Astrocyte of the spinal cord (primary cell): ENCODE results near the gene SESN2.

Source experiments
- DNase-seq: peaks from one replicate; pipeline ENCODE4 v3.0.0; 2011; ENCODE audit warnings: low read depth, low spot score
- H3K4me3 ChIP-seq: 2 replicates; pipeline ENCODE4 v1.5.1; 2011; ENCODE audit warnings: low read depth, mild to moderate bottlenecking, low read length, moderate library complexity
- in situ Hi-C: cut with HindIII; loops from 2 replicates; pipeline ENCODE4 v1.10.0; 2017; ENCODE audit warnings: low sequenced_read_pairs
- TF ChIP-seq, protein P1 (sequence below): IDR thresholded peaks from 2 replicates; pipeline ENCODE4 v1.5.1; 2012; ENCODE audit warnings: low read depth, mild to moderate bottlenecking, low read length, inconsistent platforms

Gene SESN2

DNA sequence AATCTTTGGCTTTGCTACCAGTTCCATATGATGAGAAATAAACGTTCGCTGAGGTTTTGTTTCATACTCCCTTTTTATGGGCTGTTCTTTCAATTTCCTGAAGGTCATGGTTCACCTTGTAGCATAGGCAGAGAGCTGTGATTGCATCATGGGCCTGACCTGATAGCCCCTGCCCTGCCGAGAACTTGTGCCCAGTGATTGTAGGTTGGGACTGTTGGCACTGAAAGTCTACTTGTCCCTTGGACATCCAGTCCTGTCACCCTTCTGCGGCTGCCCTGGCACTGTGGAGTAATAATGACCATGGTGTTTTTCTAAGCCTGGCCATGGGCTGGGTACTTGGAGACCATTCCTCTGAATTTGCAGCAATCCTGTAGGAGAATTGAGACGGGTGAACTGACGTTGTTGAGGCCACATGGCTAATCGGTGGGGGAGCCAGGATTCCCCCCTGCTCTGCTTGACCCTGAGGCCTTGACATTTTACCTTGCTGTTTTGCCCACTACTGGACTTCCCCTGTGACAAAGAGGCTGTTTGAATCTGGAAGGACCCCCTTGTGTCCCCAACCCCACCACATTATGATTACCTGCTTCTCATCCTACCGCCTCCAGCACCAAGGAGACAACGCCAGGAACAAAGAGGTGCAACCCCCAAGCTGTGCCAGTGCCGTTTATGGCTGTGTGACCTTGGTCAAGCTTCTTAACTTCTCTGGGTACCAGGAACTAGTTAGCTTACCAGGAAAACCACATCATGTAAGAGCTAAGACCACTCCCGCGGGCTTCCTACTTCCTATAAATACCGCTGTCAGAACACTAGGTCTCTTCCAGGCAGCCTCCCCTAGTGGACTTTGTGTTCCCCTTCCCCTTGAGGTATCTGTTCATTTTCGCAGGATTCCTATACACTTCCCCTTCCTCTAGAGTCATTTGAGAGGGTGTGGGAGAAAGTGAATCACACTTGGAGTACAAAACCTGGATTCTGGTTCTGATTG lies 23.4 kb downstream of the SESN2 start:
- in situ Hi-C loops = no loop called here
- TF ChIP-seq, protein P1, sequence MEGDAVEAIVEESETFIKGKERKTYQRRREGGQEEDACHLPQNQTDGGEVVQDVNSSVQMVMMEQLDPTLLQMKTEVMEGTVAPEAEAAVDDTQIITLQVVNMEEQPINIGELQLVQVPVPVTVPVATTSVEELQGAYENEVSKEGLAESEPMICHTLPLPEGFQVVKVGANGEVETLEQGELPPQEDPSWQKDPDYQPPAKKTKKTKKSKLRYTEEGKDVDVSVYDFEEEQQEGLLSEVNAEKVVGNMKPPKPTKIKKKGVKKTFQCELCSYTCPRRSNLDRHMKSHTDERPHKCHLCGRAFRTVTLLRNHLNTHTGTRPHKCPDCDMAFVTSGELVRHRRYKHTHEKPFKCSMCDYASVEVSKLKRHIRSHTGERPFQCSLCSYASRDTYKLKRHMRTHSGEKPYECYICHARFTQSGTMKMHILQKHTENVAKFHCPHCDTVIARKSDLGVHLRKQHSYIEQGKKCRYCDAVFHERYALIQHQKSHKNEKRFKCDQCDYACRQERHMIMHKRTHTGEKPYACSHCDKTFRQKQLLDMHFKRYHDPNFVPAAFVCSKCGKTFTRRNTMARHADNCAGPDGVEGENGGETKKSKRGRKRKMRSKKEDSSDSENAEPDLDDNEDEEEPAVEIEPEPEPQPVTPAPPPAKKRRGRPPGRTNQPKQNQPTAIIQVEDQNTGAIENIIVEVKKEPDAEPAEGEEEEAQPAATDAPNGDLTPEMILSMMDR = no peak
- DNase-seq = no peak
- H3K4me3 ChIP-seq = no peak overlapping the region

DNA sequence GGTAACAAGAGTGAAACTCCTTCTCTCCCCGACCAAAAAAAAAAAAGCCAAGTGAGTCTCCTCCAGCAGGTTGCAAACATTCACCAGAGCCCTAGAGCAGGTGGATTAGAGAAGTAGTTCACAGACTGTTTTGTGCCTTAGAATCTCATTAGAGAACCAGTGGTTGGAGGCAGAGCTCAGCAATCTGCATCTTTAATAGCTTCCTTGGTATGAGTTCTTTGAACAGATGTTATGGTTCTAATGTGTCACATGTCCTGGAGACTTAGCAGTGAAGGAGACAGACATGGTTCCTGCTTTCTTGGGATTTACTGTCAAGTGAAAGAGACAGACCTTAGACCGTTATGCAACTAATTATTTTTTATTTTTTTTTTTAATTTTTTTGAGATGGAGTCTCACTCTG lies 26.8 kb downstream of the SESN2 start:
- H3K4me3 ChIP-seq = no peak overlapping the region
- no peak for DNase-seq
- in situ Hi-C loops = no loop called here
- TF ChIP-seq, protein P1 = no peak

DNA sequence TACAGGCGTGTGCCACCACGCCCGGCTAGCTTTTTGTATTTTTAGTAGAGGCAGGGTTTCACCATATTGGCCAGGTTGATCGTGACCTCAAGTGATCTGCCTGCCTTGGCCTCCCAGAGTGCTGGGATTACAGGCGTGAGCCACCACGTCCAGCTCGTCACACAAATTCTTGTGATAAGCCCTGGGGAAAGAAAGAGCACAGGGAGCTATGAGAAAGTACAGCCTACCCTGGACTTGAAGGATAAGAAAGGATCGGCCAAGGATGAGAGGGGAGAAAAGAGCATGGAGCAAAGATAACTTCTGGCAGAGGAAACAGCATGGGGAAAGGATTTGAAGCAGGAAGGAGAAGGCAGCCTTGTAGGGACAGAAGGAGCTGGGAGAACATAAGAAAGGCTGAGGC lies 29.2 kb downstream of the SESN2 start:
- in situ Hi-C loops = no loop called here
- TF ChIP-seq, protein P1 = no peak
- H3K4me3 ChIP-seq = no peak overlapping the region
- no peak for DNase-seq

DNA sequence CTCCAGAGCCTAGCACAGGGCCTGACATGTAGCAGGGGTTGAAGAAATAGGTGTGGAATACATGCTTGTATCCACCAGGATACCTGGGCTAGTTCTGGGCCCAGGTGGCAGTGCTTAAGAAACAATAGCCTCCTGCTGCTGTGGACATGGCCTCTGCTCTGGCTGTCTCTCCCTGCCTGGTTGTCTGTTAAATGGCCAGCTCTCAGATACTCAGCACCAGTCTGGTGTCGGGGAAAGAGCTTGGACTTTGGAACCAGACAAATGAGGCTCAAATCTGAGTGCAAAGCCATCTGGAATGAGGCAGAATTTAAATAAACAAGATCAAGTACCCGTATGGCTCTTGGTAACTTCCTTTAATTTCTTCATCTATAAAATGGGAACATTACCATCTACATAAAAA lies 31.5 kb downstream of the SESN2 start:
- TF ChIP-seq, protein P1 = no peak
- H3K4me3 ChIP-seq = no peak overlapping the region
- in situ Hi-C loops = no loop called here
- no peak for DNase-seq

DNA sequence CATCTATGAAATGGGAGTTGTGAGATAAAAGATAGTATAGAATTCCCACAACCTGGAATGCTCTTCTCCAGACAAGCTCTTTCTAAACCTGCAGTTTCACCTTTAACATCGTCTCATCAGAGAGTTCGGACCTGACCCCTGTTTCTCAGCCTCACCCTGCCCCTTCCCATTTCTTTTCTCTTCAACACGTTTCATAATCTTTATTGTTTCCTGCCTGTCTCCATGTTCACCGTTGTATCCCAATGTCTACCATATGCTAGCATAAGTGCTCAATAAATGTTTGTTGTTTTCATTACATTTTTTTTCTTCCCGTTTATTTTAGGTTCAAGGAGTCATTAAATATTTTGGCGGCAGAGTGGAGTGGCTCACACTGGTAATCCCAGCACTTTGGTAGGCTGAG lies 32.4 kb downstream of the SESN2 start:
- no peak for DNase-seq
- TF ChIP-seq, protein P1 = no peak
- H3K4me3 ChIP-seq = no peak overlapping the region
- in situ Hi-C loops = no loop called here

DNA sequence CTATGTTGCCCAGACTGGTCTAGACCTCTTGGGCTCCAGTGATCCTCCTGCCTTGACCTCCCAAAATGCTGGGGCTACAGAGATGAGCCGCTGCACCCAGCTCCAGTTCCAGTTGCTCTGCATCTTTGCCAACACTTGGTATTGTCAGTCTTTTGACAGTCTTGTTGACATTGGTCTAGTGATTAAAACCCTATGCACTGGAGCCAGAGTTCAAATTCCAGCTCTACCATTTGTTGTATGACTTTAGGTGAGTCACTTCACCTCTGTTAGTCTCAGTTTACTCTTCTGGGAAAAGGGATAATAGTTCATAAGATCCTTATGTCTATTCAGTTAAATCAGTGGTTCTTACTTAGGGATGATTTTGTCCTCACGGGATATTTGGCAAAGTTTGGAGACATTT lies 36.6 kb downstream of the SESN2 start:
- DNase-seq = no peak
- TF ChIP-seq, protein P1 = no peak
- in situ Hi-C loops = no loop called here
- H3K4me3 ChIP-seq = no peak overlapping the region
